Inflammatory macrophage treated with lipopolysaccharide for 4 hours (primary cell): ENCODE results near the gene LMBR1.
A peak's percentile ranks its signal among the peaks of the same experiment; 100 is the strongest.
"Not testable (repeated sequence)": the region's sequence is repeated elsewhere in the genome, so short reads cannot be mapped to it uniquely, and the experiment has no call there.

Experiments used
- DNase-seq: peaks from one replicate; pipeline ENCODE4 v3.0.0-alpha.2; 2020

The LMBR1 gene

DNA sequence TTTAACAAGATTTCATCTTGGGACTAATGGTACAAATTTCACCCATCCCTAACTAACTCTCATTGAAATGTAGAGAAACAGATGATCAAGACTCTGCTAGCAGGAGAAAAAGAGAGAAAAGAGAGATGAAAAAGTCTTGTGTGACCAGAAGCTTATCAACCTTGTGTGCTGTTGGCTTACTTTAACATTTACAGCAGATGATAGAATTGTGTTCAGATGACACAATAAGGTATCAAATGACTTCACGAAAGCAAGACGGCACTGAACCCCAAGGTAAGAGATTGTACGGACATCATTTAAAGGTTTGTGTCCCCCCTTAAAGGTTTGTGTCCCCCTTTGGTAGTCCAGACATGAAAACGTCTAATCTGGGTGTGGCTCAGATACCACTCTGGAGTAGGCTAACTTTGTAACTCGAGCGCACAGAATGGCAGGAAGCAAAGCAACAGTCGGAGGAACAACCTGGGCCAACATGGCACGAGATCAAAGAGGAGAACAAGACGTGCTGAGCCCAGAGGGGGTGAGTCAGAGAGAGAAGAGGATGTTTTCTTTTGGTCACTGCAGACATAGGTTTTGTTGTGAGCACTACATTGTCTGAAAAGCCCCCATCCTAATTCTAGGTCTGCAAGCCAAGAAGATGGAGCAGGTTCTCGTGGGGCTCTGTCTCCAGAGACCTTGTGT is 10.4 kb upstream of the LMBR1 start:
- DNase-seq: no peak

GRCh38 chr7:156900093-156900492 is 7.1 kb upstream of the LMBR1 start:
- DNase-seq: not testable (repeated sequence)

DNA sequence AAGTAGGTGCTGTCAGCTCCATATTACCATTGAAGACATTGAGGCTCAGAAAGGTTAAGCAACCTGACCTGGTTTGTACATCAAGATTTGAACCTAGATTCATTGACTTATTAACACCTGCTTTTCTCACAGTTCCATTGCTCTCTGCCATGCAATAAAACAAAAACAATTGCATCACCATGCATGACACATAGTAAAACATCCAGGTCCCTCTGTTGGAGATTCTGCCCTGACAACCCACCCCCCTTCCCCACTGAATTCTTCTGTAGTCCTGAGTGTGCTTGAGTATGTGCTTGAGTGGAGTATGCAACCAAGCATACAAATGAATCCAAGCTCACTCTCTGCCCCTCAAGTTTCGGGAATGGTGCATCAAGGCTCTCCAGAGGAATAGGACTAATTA is 6.0 kb upstream of the LMBR1 start:
- DNase-seq: no peak

GRCh38 chr7:156897673-156898072 is 4.7 kb upstream of the LMBR1 start:
- DNase-seq: no peak

DNA sequence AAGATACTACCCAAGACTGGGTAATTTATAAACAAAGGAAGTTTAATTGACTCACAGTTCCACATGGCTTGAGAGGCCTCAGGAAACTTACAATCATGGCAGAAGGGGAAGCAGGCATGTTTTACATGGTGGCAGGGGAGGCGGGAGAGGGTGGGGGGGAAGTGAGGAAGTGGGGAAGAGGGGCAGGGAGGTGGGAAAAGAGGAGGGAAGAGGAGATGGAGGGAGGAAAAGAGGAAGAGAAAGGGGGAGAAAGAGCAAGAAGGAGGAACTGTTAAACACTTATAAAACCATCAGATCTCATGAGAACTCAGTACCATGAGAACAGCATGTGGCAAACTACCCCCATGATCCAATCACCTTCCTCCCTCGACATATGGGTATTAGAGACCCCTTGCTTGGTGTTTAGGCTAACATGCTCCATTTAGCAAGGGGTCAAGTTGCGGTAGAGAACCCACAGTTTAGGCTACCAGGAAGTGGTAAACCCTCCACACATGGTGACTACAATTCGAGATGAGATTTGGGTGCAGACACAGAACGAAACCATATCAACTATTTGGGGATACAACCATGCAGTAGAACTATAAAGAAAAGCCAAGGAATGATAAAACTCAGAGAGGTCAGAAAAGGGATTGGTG is 3.5 kb upstream of the LMBR1 start:
- peak; percentile 21 for DNase-seq

DNA sequence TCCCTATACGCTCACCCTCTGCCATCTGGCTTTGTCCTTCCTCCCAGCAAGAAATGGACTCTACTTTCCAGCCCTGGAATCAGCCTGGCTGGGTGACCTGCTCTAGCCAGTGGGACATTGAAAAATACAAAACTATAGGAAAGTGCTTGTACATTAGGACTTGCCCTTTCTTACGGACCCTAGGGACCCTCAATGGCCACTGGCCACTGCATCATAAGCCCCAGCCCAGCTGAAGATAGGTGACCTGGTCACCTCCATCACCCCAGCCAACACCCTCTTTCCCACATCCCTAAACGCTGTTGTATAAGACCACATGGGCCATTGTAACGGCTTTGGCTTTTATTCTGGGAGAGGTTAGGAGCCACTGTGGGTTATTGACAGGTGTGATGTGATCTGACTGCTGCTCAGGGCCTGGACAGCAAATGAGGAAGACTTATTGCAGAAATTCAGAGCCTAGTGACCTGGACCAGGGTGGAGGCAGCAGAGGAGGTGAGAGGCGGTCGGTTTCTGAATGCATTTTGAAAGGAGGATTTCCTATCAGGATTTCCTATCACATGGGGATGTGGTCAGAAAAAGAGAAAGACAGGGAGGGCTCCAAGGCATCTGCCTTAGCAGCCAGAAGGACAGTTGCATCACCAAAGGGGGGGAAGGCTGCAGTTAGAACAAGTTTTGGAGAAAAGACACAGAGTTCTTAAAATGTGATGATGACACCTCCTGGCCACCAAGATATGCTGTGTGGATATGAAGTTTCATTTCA is 2.2 kb upstream of the LMBR1 start:
- peak; percentile 60 for DNase-seq

DNA sequence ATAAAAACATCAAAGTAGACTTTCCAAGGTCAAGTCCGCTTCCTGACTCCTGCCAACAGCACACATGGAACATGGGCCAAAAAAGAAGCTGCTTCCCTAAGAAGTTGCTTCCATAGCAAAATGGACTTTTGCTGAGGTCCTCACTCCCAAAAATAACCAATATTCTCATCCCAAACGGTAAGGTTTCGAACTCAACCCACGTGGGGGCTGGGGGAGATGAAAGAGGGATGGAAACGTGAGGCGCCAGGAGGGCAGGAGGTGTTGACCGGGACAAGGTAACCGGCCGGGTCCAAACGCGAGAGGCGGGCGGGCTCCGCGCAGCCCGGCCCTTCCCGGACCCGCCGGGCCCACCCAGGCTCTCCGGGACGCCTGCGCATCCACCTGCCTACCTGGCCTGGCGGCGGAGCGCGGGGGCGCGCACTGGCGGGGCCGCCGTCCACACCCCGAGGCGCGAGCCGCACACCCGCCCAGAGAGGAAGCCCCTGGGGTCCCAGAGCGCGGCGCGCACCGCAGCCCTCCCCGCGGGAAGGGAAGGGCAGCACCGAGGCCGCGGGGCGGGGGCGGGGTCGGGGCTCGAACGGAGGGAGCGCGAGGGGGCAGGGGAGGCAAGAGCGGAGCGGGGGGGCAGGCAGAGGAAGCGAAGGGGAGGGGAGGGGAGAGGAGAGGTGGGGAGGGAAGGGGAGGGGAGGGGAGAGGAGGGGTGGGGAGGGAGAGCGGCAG is 742 bp downstream of the LMBR1 start:
- DNase-seq: peak; percentile 34

GRCh38 chr7:156889746-156890145 is 3.2 kb downstream of the LMBR1 start:
- DNase-seq: no peak

GRCh38 chr7:156889089-156889488 is 3.9 kb downstream of the LMBR1 start:
- no peak for DNase-seq

GRCh38 chr7:156886020-156886795 is 6.8 kb downstream of the LMBR1 start:
- DNase-seq: no peak

DNA sequence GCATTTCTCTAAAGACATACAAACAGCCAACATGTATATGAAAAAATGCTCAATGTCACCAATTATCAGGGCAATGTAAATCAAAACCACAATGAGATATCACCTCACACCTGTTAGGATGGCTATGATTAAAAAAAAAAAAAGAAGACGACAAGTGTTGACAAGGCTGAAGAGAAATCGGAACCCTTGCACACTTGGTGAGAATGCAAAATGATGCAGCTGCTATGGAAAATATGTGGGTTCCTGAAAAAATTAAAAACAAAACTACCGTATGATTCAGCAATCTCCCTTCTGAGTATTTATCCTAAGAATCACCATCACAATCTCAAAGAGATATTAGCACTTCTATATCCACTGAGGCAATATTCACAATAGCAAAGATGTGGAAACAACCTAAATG is 11.3 kb downstream of the LMBR1 start:
- no peak for DNase-seq

DNA sequence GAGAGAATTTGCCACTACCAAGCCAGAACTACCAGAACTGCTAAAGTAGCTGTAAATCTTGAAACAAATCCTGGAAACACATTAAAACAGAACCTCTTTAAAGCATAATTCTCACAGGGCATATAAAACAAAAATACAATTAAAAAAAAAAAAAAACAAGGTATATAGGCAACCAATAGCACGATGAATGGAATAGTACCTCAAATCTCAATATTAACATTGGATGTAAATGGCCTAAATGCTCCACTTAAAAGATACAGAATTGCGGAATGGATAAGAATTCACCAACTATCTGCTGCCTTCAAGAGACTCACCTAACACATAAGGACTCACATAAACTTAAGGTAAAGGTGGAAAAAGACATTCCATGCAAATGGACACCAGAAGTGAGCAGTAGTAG is 17.2 kb downstream of the LMBR1 start:
- DNase-seq: no peak

DNA sequence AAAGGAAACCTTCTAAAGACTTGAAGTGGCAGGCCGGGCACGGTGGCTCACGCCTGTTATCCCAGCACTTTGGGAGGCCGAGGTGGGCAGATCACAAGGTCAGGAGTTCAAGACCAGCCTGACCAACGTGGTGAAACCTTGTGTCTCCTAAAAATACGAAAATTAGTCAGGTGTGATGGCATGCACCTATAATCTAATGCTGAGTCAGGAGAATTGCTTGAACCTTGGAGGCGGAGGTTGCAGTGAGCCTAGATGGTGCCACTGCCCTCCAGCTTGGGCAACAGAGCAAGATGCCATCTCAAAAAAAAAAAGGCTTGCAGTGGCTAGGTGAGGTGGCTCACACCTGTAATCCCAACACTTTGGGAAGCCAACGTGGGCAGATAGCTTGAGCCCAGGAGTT is 24.6 kb downstream of the LMBR1 start:
- DNase-seq: not testable (repeated sequence)

DNA sequence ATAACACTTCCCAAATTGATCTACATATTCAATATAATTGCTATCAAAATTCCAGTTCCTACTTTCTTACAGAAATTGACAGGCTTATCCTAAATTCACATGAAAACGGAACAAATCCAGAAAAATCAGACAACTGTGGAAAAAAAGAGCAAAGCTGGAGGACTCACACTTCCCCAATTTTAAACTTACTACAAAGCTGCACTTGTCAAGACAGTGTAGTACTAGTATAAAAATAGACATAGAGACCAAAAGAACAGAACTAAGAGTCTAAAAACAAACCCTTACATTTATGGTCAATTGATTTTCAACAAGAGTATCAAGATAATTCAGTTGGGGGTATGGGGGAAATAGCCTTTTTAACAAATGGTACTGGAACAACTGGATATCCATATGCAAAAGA is 27.5 kb downstream of the LMBR1 start:
- no peak for DNase-seq

DNA sequence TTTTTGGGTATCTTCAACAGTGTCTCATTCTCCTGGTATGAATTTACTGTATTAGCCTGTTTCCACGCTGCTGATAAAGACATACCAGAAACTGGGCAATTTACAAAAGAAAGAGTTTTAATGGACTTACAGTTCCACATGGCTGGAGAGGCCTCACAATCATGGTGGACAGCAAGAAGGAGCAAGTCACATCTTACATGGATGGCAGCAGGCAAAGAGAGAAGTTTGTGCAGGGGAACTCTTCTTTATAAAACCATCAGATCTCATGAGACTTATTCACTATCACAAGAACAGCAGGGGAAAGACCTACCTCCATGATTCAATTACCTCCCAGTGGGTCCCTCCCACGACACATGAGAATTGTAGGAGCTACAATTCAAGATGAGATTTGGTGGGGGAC is 31.0 kb downstream of the LMBR1 start:
- DNase-seq: not testable (repeated sequence)

- DNase-seq: no peak
Measured at GRCh38 chr7:156861212-156861611, 31.8 kb downstream of the LMBR1 start.

DNA sequence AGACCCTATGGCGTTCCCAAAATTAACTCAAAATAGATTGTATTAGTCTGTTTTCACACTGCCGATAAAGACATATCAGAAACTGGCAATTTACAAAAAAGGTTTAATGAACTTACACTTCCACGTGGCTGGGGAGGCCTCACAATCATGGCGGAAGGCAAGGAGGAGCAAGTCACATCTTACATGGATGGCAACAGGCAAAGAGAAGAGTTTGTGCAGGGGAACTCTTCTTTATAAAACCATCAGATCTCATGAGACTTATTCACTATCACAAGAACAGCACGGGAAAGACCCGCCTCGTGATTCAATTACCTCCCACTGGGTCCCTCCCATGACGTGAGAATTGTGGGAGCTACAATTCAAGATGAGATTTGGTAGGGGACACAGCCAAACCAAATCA is 32.9 kb downstream of the LMBR1 start:
- DNase-seq: not testable (repeated sequence)

GRCh38 chr7:156858523-156858922 is 34.5 kb downstream of the LMBR1 start:
- DNase-seq: no peak

GRCh38 chr7:156857757-156858156 is 35.2 kb downstream of the LMBR1 start:
- no peak for DNase-seq

- no peak for DNase-seq
Measured at GRCh38 chr7:156854654-156855053, 38.3 kb downstream of the LMBR1 start.

- DNase-seq: no peak
Measured at GRCh38 chr7:156848979-156849378, 44.0 kb downstream of the LMBR1 start.

- no peak for DNase-seq
Measured at GRCh38 chr7:156845379-156846101, 47.4 kb downstream of the LMBR1 start.
